A673 (cell line): ENCODE results near the gene NLRC5.

Source experiments
- EZH2 ChIP-seq: fragments of 200-600 bp; sonication (generic); IDR thresholded peaks from 2 replicates; pipeline ENCODE4 v1.6.1; 2017; ENCODE audit warnings: borderline replicate concordance, low read depth, mild to moderate bottlenecking, mixed read lengths, antibody characterized with exemption, low read length; ENCODE audit not compliant: poor library complexity, severe bottlenecking
- TF ChIP-seq, protein P1 (sequence below): fragments of 300-800, 200-600 bp; sonication (generic); conservative IDR thresholded peaks from 2 replicates; pipeline ENCODE4 v1.5.1; 2017; ENCODE audit warnings: low read depth, mild to moderate bottlenecking, antibody characterized with exemption, low read length, moderate library complexity, mixed read lengths

- no peak for TF ChIP-seq EZH2
- TF ChIP-seq, protein P1, sequence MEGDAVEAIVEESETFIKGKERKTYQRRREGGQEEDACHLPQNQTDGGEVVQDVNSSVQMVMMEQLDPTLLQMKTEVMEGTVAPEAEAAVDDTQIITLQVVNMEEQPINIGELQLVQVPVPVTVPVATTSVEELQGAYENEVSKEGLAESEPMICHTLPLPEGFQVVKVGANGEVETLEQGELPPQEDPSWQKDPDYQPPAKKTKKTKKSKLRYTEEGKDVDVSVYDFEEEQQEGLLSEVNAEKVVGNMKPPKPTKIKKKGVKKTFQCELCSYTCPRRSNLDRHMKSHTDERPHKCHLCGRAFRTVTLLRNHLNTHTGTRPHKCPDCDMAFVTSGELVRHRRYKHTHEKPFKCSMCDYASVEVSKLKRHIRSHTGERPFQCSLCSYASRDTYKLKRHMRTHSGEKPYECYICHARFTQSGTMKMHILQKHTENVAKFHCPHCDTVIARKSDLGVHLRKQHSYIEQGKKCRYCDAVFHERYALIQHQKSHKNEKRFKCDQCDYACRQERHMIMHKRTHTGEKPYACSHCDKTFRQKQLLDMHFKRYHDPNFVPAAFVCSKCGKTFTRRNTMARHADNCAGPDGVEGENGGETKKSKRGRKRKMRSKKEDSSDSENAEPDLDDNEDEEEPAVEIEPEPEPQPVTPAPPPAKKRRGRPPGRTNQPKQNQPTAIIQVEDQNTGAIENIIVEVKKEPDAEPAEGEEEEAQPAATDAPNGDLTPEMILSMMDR, result no peak
Measured at GRCh38 chr16:57062329-57062728, 73.0 kb downstream of the NLRC5 start.
